Liver (tissue), 3 donors: Measurements from ENCODE around the gene SKOR1.

Experiments
- CTCF ChIP-seq: fragments of 150-350 bp; IDR thresholded peaks from 2 replicates; pipeline ENCODE4 v1.5.1; 2017; ENCODE audit warnings: improper control_type of control experiment, low read depth, low read length; ENCODE audit not compliant: missing input control
- RXRA ChIP-seq, 2 donors: IDR thresholded peaks; 2 replicates each; pipeline ENCODE4 v1.6.1; 2017 to 2018; ENCODE audit warnings: antibody characterized with exemption in 2 of 2, mild to moderate bottlenecking in 1 of 2
- donor health status: healthy.
- donor health status: healthy.

DNA sequence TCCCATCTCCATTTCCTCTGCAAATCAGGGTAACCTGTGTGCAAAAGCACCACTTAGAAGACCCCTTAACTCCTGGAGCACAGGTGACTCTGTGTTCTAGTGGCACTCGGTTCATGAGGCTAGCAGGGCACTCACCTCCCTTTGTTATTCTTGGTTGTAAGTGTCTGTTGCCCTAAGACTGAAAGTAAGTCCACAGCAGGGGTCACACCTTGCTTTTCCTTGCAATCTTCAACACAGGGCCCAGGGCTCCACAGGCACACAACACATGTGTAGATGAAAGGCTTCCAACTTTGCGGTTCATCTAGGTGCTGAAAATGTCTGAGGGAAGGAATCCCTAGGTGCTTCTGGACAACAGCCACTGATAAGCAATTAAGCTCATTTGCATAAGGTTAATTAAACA, 11.6 kb downstream of the SKOR1 start:
- no peak for TF ChIP-seq RXRA (IDR thresholded peaks at IDR 0.05)
- no peak for TF ChIP-seq CTCF
